HG02588 (cell line): ENCODE data around the gene MIAT.
A peak's percentile ranks its signal among the peaks of the same experiment; 100 is the strongest.
"Not testable (repeated sequence)": the region's sequence is repeated elsewhere in the genome, so short reads cannot be mapped to it uniquely, and the experiment has no call there.

Experiments
- ATAC-seq: cut with Tn5 transposase; IDR thresholded peaks from one replicate; pipeline ENCODE4 v1.9.1; 2021; ENCODE audit warnings: mild to moderate bottlenecking, moderate library complexity; ENCODE audit not compliant: unreplicated experiment

Gene MIAT

DNA sequence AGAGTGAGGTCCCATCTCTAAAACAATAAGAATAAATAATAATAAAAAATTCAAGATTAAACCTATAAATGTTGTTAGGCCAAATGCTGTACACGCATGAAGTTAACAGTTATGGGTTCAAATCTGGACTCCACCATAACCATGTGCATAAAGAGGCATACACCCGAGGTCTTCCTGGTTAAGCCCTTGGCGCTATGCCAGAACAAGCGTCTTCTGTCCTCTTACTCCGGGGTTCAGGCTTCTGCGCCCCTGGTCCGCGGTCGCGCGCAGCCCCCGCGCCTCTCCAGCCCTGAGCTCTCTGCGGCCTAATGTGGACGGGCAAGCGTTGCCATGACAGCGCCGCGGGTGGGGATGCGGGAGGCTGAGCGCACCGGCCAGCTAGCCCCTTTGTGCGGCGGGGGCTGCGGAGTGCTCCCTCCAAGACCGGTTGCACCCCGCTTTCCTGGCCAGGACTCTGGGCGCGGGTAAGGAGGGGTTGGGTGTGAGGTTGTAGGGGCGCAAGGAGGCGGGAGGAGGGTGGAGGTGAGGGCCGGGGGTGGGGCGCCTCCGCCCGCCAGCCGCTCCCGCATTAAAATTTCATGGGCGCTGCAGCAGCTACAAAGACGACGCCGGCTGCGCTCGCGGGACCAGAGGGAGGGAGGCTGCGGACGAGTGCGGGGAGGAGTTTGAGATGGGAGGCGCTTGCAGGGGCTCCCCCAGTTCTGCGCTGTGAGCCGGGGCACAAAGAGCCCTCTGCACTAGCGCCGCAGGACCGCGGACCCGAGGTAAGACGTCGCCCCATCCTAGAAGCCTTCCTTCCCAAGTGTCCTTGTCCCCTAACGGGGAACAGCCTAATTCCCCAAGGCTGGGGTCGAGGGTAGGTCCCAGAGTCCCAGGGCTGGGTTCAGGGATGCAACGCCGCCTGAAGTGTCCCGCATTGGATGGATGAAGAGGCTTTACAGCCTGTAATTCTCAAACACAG is at the start of gene MIAT:
TSS of gene MIAT (plus strand) at position 698 of the 961 bp plus-strand sequence.
- ATAC-seq = no peak

DNA sequence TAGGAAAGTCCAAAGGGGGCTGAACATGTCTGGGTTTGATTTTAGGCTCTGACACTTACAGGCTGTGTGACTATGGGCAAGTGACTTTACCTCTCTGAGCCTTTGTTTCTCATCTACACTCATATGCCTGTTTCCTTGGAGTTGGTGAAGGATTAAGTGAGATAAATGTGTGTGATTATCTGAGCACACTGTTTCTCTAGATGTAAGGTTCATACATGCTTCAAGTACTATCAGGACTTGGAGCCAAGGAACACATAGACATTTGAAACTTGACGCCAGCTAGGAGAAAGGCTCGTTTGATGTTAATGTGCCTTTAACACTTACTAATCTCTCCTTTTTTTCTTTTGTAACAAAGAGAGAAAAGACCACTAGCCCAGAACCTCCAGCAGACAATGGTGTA is 49.3 kb upstream of the MIAT start:
- ATAC-seq = no peak

DNA sequence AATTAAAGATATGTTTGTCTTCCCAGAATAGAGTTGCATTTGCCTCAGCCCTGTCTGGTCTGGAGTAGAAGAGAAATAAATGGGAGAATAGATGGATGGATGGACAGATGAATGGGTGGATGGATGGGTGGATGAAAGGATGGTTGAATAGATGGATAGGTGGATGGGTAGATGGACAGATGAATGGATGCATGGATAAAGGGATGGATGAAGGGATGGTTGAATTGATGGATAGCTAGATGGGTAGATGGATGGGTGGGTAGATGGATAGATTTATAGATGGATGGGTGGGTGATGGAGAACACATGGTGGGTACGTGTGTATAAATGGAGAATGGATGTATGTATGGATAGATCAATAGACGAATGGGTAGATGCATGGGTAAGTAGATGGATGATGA is 48.1 kb upstream of the MIAT start:
- no peak for ATAC-seq

DNA sequence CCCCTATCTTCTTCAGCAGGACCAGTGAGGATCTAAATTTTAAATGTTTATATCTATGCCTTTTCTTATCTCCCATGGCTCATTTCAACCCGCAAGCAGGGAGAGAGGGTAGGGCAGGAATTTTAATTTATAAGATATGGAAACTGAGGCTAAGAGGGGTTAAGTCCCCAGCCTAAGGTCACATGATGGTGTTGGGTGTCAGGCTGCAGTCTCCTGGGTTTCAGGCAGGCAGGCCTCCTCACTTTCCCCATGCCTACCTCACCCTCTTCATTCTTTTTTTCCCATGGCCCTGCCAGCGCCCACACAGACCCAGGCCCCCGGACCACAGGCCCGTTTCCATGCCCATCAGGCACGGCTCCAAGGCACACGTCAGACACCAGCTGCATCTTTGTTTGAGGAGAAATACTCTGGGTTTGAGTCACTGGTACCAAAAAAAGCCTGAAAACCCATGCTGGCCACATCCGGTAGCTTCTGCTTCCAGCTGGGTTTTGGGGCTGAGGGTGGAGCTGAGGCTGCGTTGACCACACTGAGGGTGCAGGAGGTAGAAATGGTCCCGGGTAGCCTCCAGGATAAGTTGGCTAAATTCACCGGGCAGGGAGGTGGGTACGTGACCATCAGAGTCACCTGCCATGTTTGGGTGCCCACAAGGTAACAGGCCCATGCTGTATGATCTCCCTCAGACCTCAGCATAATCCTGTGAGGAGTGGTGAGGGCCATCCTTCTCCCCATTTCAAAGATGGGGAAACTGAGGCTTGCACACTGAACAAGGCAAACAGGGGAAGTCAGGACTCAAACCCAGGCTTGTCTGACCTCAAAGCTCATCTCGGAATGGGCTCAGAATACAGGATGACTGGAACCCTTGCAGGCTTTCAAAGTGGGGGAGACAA is 47.1 kb upstream of the MIAT start:
- peak; percentile 81 for ATAC-seq

DNA sequence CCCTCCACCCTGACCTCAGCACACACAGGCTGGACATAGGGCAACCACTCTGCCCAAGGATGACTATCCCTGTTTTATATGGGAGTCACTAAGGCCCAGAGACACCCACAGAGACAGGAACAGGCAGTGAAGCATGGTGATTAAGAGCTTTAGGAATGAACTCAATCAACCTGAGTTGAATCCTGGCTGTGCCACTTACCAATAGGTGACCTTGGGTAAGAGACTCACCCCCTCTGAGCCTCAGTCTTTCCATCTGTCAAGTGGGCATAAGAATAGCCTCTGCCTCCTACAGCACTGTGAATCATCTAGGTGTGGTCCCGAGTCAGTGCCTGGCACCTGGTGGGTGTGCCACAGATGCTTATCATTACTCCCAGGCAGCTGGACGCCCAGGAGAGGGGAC is 46.4 kb upstream of the MIAT start:
- no peak for ATAC-seq

DNA sequence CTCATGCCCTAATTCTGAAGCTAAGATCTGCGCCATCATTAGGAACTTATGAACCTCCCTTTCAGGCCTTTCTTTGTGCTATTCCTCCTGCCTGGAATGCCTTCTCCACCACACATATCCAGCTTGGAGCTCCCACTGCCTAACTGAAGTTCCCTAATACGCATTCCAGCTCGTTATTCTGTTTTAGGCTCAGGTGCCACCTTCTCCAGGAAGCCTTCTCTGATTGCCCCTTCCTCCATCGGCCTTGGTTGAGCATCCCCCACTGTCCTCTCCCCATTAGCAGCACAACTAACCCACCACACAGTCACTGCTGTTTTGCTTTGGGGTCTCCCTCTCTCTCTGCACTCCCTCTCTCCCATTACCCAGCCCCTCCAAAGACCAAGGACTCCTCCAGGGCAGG is 44.7 kb upstream of the MIAT start:
- no peak for ATAC-seq

DNA sequence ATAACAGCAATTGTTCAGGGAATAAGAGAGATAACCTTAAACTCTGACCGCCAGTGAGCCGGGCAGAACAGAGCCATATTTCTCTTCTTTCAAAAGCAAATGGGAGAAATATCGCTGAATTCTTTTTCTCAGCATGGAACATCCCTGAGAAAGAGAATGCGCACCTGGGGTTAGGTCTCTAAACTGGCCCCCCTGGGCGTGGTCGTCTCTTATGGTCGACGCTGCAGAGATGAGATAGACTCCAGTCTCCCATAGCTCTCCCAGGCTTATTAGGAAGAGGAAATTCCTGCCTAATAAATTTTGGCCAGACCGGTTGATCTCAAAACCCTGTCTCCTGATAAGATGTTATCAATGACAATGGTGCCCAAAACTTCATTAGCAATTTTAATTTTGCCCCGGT is 43.6 kb upstream of the MIAT start:
- ATAC-seq = not testable (repeated sequence)

DNA sequence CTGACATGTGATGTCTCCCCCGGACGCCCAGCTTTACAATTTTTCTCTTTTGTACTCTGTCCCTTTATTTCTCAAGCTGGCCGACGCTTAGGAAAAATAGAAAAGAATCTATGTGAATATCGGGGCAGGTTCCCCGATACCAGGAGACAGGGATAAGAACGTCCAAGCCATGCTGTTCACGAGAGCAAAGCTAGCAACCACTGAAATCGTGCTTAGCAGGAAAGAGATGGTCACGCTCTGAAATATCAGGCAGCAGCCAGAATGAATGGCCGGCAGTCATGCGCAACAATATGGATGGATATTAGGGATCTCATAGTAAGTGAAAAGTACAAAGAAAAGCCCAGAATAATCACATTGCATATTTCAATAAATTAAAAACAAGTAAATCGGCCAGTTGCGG is 43.1 kb upstream of the MIAT start:
- no peak for ATAC-seq

DNA sequence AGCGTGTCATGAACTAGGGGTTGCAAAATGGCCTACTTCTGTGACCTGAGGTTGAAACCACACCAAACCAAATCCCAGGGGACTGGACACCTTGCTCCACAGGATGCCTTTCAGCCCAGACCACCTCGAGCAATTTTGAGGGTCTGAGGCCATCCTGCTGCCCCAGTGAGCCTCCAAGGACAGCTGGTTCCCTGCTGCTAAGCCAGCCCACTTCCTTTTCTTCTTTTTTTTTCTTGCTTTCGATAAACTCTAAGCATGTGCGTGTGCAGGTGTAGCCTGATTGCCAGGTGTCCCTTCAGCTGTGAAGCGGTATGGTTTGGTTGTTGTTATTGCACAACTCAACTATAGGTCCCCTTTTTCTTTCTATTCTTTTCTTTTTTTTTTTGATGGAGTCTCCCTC is 42.2 kb upstream of the MIAT start:
- ATAC-seq = no peak

DNA sequence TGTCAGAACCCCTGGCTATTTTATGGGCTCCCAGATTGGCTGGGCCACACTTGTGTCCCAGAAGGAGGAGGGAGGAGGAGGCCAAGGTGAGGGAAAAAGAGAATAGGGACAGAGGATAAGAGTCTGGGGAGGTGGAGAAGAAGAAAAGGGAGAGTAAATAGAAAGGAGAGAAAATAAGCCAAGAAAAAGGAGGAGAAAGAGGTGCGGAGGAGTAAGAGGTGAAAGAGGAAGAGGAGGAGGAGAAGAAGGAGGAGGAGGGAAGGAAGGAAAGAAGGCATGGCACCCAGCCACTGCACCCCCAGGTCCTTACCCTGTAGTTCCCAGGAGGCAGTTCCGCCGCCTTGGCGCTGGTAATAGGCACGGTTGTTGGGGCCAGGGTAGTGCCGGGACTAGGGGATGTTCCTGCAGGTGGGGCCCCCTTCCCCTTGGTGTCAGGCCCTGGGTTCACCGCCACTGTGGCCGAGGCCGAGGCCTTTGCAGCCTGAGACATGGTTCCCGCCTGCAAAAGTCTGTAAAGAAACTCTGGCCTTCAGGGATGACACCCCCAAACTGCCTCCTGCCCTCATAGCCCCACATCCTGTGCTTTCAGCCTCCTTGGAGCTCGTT is 41.5 kb upstream of the MIAT start:
- ATAC-seq = no peak

DNA sequence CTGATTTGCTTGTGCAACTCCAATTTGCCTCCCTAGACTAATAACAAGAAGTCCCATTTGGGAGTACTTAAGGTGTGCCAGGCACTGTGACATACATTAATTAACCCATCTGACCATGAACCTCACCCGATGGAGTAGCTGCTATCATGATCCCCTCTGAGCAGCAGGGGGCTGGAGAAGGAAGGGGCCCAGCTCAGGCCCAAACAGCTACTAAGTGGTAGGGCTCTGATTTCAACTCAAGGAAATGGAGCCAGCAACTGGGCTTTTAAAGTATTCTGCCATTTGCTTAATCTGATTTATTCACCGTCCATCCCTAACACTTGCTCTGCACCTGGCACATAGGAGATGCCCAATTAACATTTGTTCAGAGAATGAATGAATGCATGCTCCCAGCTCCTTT is 40.7 kb upstream of the MIAT start:
- no peak for ATAC-seq

DNA sequence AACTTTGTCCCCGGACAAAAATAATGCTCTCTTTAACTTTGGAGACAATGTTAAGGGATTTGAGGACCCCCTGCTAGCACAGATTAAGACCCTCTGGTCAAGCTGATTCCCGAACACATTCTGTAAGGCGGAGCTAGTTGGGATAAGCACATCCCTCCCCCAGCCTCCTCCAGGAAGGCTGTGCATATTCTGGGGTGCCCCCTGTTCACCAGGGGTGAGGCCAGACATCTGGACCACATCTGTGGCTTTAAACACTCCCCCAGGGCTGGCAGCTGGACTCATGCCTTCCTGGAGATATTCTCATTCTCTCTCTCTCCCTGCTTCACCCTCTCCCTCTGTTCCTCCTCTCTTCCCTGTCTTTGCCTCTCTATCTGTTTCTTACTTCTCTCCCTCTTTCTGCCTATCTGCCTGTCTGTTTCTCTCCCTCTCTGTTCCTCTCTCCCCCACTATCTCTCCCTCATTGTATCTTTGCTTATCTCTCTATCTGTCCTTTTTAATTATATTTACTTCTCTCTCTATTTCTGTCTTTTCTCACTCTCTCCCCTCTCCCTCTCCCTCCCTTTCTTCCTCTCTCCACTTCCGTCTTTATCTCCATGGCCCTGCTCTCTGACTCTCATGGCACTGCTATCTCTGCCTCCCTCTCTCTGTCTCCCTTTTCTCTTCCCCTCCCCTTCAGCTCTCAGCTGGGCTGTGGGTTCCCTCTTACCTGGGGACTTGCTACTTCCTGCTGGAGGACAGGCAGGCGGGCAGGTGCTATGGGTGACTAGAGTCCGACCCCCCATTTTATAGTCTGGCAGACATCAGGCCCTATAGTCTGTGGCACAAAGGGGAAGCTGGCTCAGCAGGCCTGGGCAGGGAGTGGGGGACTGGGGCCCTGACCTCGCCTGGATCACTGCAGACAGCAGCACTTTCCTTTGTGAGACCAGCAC is 39.9 kb upstream of the MIAT start, which contains the start of gene CRYBB1:
TSS of gene CRYBB1 (minus strand) at position 757 of the 929 bp plus-strand sequence. CDS start 1,708 bp downstream, outside the sequence.
- no peak for ATAC-seq

DNA sequence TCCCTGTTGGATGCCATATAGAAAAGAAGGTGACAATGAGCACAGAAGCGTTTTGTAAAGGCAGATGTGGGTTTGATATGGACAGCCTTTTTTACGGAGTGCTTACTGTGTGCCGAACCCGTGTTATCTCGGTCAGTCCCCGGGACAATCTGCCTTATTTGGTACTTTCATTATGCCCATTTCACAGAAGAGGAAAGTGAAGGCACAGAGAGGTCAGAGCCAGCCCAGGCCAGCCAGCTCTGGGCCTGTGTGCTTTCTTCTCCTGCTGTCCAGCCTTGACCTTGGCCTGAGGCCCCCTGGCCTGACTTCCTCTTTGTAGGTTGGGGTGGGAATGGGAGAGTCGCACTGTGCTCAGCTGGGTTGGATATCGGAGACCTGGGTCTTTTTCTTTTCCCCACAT is 38.9 kb upstream of the MIAT start:
- ATAC-seq = no peak

DNA sequence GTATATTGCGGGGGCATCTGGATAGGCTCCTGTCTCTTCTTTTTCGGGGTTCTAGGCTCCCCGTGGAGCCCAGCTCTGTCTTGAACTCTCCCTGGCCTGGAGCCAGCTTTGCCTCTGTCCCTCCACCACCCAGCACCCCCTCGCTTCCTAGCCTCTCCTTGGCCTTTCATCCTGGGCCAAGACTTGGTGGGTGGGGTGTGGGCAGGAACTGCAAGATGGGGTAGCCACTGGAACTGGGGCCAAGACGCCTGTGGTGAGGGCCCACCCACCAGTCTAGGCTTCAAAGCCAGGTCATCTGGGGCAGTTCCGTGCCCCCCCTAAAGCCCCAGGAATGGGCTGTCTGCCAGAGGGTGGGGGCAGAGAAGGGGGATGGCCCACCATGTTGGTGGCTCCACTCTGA is 37.9 kb upstream of the MIAT start:
- no peak for ATAC-seq

DNA sequence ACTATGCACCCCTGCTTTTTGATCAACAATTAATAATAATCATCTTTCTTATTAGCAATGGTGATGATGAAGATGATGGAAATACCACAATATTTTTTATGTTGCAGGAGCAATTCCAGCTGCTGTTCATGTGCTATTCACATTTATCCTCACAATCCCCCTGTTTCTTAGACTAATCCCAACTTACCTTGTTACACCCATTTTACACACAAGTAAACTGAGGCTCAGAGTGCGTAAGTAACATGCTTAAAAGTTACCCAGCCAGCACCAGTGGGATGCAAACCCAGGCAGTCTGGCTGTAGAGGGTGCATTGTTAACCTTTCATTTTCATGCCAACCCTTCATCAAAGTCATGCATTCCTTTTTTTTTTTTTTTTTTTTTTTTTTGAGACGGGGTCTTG is 37.2 kb upstream of the MIAT start:
- ATAC-seq = no peak

DNA sequence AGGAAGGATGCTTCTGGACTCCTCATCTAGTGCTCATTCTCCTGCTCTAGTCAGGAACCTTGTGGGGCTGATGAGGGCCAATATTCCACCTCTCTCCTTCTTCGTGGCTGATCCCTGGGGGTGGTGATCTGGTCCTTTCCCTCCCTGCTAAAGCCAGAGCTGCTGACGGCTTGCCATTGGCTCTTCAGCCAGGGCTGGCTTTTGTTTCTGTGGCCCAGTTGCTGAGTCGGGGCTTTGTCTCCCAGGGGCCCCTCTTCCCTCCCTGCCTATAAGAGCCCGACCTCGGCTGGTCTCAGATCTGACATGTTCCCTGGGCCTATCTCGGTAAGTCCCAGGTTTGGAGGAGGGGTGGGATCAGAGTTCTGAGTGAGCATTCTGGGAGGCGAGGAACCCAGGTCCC is 35.7 kb upstream of the MIAT start, which contains the start of gene CRYBA4:
TSS of gene CRYBA4 (plus strand) at position 301 of the 400 bp plus-strand sequence. CDS start 634 bp downstream, outside the sequence.
- no peak for ATAC-seq

DNA sequence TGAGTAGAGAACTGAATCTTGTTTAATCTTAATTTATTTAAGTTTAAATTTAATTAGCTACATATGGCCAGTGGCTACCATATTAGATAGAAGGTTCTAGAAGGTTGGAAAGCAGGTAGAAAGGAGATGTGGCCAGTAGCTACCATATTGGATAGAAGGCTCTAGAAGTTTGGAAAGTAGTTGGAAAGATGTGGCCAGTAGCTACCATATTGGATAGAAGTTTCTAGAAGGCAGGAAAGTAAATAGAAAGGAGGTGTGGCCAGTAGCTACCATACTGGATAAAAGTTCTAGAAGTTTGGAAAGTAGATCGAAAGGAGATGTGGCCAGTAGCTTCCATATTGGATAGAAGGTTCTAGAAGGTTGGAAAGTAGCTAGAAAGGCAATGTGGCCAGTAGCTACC is 33.4 kb upstream of the MIAT start:
- no peak for ATAC-seq

DNA sequence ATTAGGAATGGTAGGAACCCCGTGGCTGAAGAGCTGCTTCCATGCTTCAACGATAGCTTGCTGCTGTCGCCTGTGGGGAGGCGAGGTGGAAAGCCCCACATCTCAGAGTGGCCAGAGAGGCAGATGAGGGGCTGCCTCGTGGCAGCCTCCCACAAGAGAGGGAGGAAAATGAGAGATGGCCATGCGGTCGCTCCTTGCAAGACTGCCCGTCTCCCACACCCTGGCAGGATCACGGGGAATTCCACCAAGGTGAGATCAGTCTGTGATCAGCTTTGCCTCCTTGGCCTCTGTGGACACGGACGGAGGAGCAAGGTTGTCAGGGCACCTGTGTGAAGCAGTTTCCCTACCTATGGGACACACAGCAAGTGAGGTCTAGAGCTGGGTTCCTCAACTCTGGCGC is 32.6 kb upstream of the MIAT start:
- ATAC-seq = no peak

DNA sequence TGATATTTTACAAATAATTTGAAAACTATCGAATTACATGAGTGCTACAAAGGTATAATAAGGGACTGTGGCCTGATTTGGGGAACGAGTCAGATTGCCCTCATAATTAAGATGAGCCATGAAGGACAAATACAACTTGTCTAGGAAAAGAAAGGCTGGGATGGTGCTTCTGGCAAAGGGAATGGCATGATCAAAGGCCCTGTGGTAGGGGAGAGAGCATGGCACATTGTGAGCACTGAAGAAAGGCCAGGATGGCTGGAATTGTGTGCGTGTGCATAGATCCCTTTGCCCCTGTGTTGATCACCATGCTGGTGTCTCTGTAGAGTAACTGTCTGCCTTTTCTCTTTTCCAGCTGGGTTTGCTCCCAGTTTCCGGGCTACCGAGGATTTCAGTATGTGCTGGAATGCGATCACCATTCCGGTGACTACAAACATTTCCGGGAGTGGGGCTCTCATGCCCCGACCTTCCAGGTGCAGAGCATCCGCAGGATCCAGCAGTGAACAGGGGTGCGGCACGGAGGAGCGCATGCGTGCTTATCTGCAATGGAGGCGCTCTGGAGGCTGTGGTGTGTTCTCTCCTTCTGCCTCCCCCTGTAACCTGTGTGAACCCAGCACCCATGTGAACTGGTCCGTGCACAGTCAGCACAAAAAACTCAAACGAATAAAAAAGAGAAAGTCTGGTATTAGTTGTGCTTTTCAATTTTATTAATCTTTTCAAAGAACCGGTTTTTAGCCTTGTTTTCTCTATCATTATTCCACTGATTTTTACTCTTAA is 27.2 kb upstream of the MIAT start:
- no peak for ATAC-seq
